ENCODE results near the gene DOCK9.

DNA sequence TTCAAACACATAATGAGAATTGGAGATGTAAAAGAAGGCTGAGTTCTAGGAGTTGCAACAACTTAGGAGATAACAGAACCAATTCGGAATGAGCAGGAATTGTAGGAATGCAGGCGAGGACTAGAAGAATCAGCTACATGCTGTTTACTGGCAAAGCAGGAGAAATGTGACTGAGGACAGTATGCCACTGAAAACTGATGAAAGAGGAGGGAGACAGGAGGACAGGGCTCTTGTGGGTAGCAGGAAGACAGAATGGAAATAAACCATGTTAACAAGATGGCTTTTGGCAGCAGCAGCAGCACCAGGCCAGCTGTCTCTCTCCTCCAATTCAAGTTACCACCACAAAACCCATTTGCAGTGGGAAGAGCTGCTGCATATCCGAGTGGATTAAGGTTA, 134.4 kb downstream of the DOCK9 start:
- TF ChIP-seq POLR2A (IDR thresholded peaks at IDR 0.05) (no peak), EP300 (IDR thresholded peaks at IDR 0.05) (no peak), CTCF (IDR thresholded peaks at IDR 0.05) (no peak)

All from ovary (tissue), 3 donors.